SU-DHL-6 (cell line): ENCODE measurements around the gene CSNK1A1.

Source experiments
- H2AFZ ChIP-seq: fragments of 200-600 bp; sonication (generic); 2 replicates; pipeline ENCODE4 v1.6.1; 2014; ENCODE audit warnings: low read depth, mild to moderate bottlenecking, moderate library complexity, mixed read lengths, antibody characterized with exemption, low read length; ENCODE audit not compliant: severe bottlenecking
- H3F3A ChIP-seq: fragments of 200-600 bp; shearing (Covaris generic); 2 replicates; pipeline ENCODE4 v1.6.0; 2016; ENCODE audit warnings: antibody characterized with exemption, mild to moderate bottlenecking; ENCODE audit not compliant: insufficient read depth
- H3K27ac ChIP-seq: fragments of 200-600 bp; sonication (generic); 2 replicates; pipeline ENCODE4 v1.5.1; 2016; ENCODE audit warnings: low read depth, mild to moderate bottlenecking, low read length, moderate library complexity, mixed read lengths
- H3K27me3 ChIP-seq: fragments of 200-600 bp; sonication (generic), shearing (Covaris generic); 2 replicates; pipeline ENCODE4 v1.6.0; 2014; ENCODE audit warnings: mild to moderate bottlenecking, low read length
- H3K36me3 ChIP-seq: fragments of 200-600 bp; sonication (generic); 2 replicates; pipeline ENCODE4 v1.6.1; 2014; ENCODE audit warnings: mild to moderate bottlenecking, low read length, mixed read lengths
- H3K4me2 ChIP-seq: fragments of 300-600, 200-600 bp; shearing (Covaris generic), sonication (generic); 2 replicates; pipeline ENCODE4 v1.6.0; 2014; ENCODE audit warnings: low read length, low read depth, mild to moderate bottlenecking; ENCODE audit not compliant: poor library complexity, severe bottlenecking
- H3K4me3 ChIP-seq: fragments of 200-600 bp; sonication (generic); 2 replicates; pipeline ENCODE4 v1.5.1; 2014; ENCODE audit warnings: antibody characterized with exemption, low read length, mild to moderate bottlenecking, mixed read lengths; ENCODE audit not compliant: insufficient read depth, poor library complexity, severe bottlenecking
- H3K79me2 ChIP-seq: fragments of 200-600 bp; sonication (generic); 2 replicates; pipeline ENCODE4 v1.6.1; 2014; ENCODE audit warnings: mild to moderate bottlenecking, low read length, moderate library complexity; ENCODE audit not compliant: insufficient read depth
- H3K9ac ChIP-seq: fragments of 200-600 bp; sonication (generic); 2 replicates; pipeline ENCODE4 v1.7.0; 2014; ENCODE audit warnings: mild to moderate bottlenecking, low read length
- H3K9me2 ChIP-seq: fragments of 200-600 bp; sonication (generic); replicated peaks from 2 replicates; pipeline ENCODE4 v1.6.1; 2014; ENCODE audit warnings: low read length; ENCODE audit not compliant: insufficient read depth
- H3K9me3 ChIP-seq: fragments of 200-600 bp; sonication (generic); 2 replicates; pipeline ENCODE4 v1.6.1; 2014; ENCODE audit warnings: low read length, mixed read lengths; ENCODE audit not compliant: insufficient read depth
- H4K20me1 ChIP-seq: fragments of 200-600 bp; sonication (generic); 2 replicates; pipeline ENCODE4 v1.6.1; 2014; ENCODE audit warnings: low read depth, mild to moderate bottlenecking, antibody characterized with exemption, low read length, moderate library complexity, mixed read lengths
- CTCF ChIP-seq: fragments of 200-600 bp; sonication (generic); IDR thresholded peaks from one replicate; pipeline ENCODE4 v1.5.1; 2017; ENCODE audit warnings: antibody characterized with exemption, mild to moderate bottlenecking, low read length, moderate library complexity; ENCODE audit not compliant: insufficient read depth, poor library complexity, severe bottlenecking
- EZH2phosphoT487 ChIP-seq: fragments of 200-600 bp; sonication (generic), shearing (Covaris generic); conservative IDR thresholded peaks from 2 replicates; pipeline ENCODE4 v1.6.1; 2018; ENCODE audit warnings: mild to moderate bottlenecking, antibody characterized with exemption, low read length, moderate library complexity, mixed read lengths

Gene CSNK1A1

GRCh38 chr5:149487672-149488071 is 63.6 kb downstream of the CSNK1A1 start:
- Histone ChIP-seq H3K27me3 (no peaks in the 10 kb centered on the region), H2AFZ (no peak overlapping the region), H3K79me2 (no peaks in the 10 kb centered on the region), H3K4me3 (no peak overlapping the region), H3K9ac (no peak overlapping the region), H3K27ac (no peak overlapping the region), H3K9me3 (no peaks in the 10 kb centered on the region), H4K20me1 (no peaks in the 10 kb centered on the region), H3K4me2 (no peak overlapping the region), H3F3A (peaks cover 13% of the 10 kb centered on the region; the same call in 1 of the 2 replicates), H3K9me2 (no peaks in the 10 kb centered on the region), H3K36me3 (no peaks in the 10 kb centered on the region)
- no peak for TF ChIP-seq CTCF
- TF ChIP-seq EZH2phosphoT487, result no peak

- H3K4me2 ChIP-seq, result no peak overlapping the region
- H3K27me3 ChIP-seq, result no peaks in the 10 kb centered on the region
- no peak overlapping the region for H2AFZ ChIP-seq
- no peaks in the 10 kb centered on the region for H3K36me3 ChIP-seq
- H3K27ac ChIP-seq, result no peak overlapping the region
- no peaks in the 10 kb centered on the region for H3K9me2 ChIP-seq
- H3K9me3 ChIP-seq, result no peaks in the 10 kb centered on the region
- H3F3A ChIP-seq, result peaks cover 13% of the 10 kb centered on the region; the same call in 1 of the 2 replicates
- no peaks in the 10 kb centered on the region for H4K20me1 ChIP-seq
- no peaks in the 10 kb centered on the region for H3K79me2 ChIP-seq
- H3K4me3 ChIP-seq, result no peak overlapping the region
- no peak for TF ChIP-seq CTCF
- no peak for TF ChIP-seq EZH2phosphoT487
- no peak overlapping the region for H3K9ac ChIP-seq
Observed at GRCh38 chr5:149486726-149487635, 64.3 kb downstream of the CSNK1A1 start.

GRCh38 chr5:149485655-149486615 is 65.3 kb downstream of the CSNK1A1 start:
- H3F3A ChIP-seq, result peaks cover 10% of the 10 kb centered on the region; the same call in 1 of the 2 replicates
- H3K9me2 ChIP-seq, result no peaks in the 10 kb centered on the region
- no peak overlapping the region for H3K9ac ChIP-seq
- no peaks in the 10 kb centered on the region for H3K79me2 ChIP-seq
- H4K20me1 ChIP-seq, result no peaks in the 10 kb centered on the region
- no peak for TF ChIP-seq CTCF
- TF ChIP-seq EZH2phosphoT487, result no peak
- no peaks in the 10 kb centered on the region for H3K9me3 ChIP-seq
- no peak overlapping the region for H2AFZ ChIP-seq
- H3K4me3 ChIP-seq, result no peak overlapping the region
- no peak overlapping the region for H3K27ac ChIP-seq
- H3K4me2 ChIP-seq, result no peak overlapping the region
- no peaks in the 10 kb centered on the region for H3K36me3 ChIP-seq
- H3K27me3 ChIP-seq, result no peaks in the 10 kb centered on the region
